NT2/D1 (cell line): ENCODE measurements around the gene ARMC6.

ENCODE experiments used
- SUZ12 ChIP-seq: IDR thresholded peaks from 2 replicates; pipeline ENCODE4 v1.6.1; 2011; ENCODE audit not compliant: insufficient read length, insufficient read depth; ENCODE audit errors: extremely low read depth
- YY1 ChIP-seq: IDR thresholded peaks from 2 replicates; pipeline ENCODE4 v1.6.1; 2011; ENCODE audit not compliant: insufficient read length, insufficient read depth
- ZNF274 ChIP-seq: IDR thresholded peaks from 2 replicates; pipeline ENCODE4 v1.6.1; 2011; ENCODE audit warnings: mild to moderate bottlenecking, low read depth, low read length

- no peak for TF ChIP-seq YY1
- no peak for TF ChIP-seq ZNF274
- no peak for TF ChIP-seq SUZ12
Measured at GRCh38 chr19:18984251-18984650, 49.2 kb upstream of the ARMC6 start.
